HepG2 (cell line): ENCODE results near the gene SLC25A47. TPM values are rescaled to one million over a fixed set of nuclear protein-coding genes. Genes with fewer than 3 reads are reported as not detected.

Experiments used
- CHCHD3 ChIP-seq: sonication (generic); formaldehyde crosslinking; IDR thresholded peaks from 2 replicates; pipeline ENCODE4 v1.8.0; 2022; ENCODE audit warnings: mild to moderate bottlenecking, missing genetic modification reagents, moderate library complexity
- KDM5B ChIP-seq: sonication (generic); formaldehyde crosslinking; IDR thresholded peaks from 2 replicates; pipeline ENCODE4 v1.4.0; 2020; ENCODE audit warnings: missing genetic modification reagents, mild to moderate bottlenecking, borderline replicate concordance
- KMT2A ChIP-seq: sonication (generic); formaldehyde crosslinking; IDR thresholded peaks from 2 replicates; pipeline ENCODE4 v1.4.0; 2020; ENCODE audit warnings: missing genetic modification reagents
- MED8 ChIP-seq: sonication (generic); formaldehyde crosslinking; IDR thresholded peaks from 2 replicates; pipeline ENCODE4 v1.8.1; 2023; ENCODE audit warnings: mild to moderate bottlenecking, missing genetic modification reagents; ENCODE audit not compliant: insufficient replicate concordance
- SETDB1 ChIP-seq: sonication (generic); formaldehyde crosslinking; IDR thresholded peaks from 2 replicates; pipeline ENCODE4 v1.5.1; 2020; ENCODE audit warnings: missing genetic modification reagents, mild to moderate bottlenecking, borderline replicate concordance
- SRY ChIP-seq: sonication (generic); formaldehyde crosslinking; IDR thresholded peaks from 2 replicates; pipeline ENCODE4 v1.8.0; 2022; ENCODE audit warnings: mild to moderate bottlenecking, missing genetic modification reagents
- TEAD3 ChIP-seq: optimal IDR thresholded peaks from 2 replicates; pipeline ENCODE3; 2016; ENCODE audit warnings: borderline replicate concordance
- ZFP90 ChIP-seq: sonication (generic); formaldehyde crosslinking; IDR thresholded peaks from 2 replicates; pipeline ENCODE4 v1.8.0; 2022; ENCODE audit warnings: missing genetic modification reagents, mild to moderate bottlenecking, inconsistent platforms, borderline replicate concordance
- ZNF225 ChIP-seq: sonication (generic); formaldehyde crosslinking; IDR thresholded peaks from 2 replicates; pipeline ENCODE4 v1.4.0; 2020; ENCODE audit warnings: mild to moderate bottlenecking, missing genetic modification reagents
- ZNF292 ChIP-seq: sonication (generic); formaldehyde crosslinking; IDR thresholded peaks from 2 replicates; pipeline ENCODE4 v1.8.1; 2022; ENCODE audit warnings: mild to moderate bottlenecking, low read depth, missing genetic modification reagents, borderline replicate concordance
- ZNF430 ChIP-seq: sonication (generic); formaldehyde crosslinking; IDR thresholded peaks from 2 replicates; pipeline ENCODE4 v1.9.0; 2021; ENCODE audit warnings: mild to moderate bottlenecking, missing genetic modification reagents
- ZNF547 ChIP-seq: sonication (generic); formaldehyde crosslinking; IDR thresholded peaks from 2 replicates; pipeline ENCODE4 v1.5.1; 2020; ENCODE audit warnings: mild to moderate bottlenecking, missing genetic modification reagents
- ZNF569 ChIP-seq: sonication (generic); formaldehyde crosslinking; IDR thresholded peaks from 2 replicates; pipeline ENCODE4 v1.5.0; 2020; ENCODE audit warnings: mild to moderate bottlenecking, missing genetic modification reagents, moderate library complexity, borderline replicate concordance
- ZNF782 ChIP-seq: sonication (generic); formaldehyde crosslinking; IDR thresholded peaks from 2 replicates; pipeline ENCODE4 v1.4.0; 2020; ENCODE audit warnings: missing genetic modification reagents, mild to moderate bottlenecking, borderline replicate concordance
- polyA plus RNA-seq, 8 experiments: library from polyadenylated mRNA; depleted of rRNA in 3 of 8; stranded (reverse) in 7 of 8; unstranded in 1 of 8; fragments of >200 nt; fragmentation: Illumina TruSeq in 4 of 8; extraction: Trizol in 4 of 8; gene quantifications; 2 replicates each; pipeline versions ENCODE4 v1.2.1 to v1.2.3, GENCODE V29; 2011 to 2016; ENCODE audit warnings: low read depth in 4 of 8, missing spikeins in 1 of 8, mixed read lengths in 1 of 8; ENCODE audit not compliant: insufficient read depth in 1 of 8
- total RNA-seq, 5 experiments: library from RNA; depleted of rRNA; stranded (reverse); fragments of >200 nt; fragmentation: Illumina TruSeq; extraction: Trizol; gene quantifications; 2 replicates each; pipeline ENCODE4 v1.2.3, GENCODE V29; 2016; ENCODE audit warnings: low read depth in 1 of 5
- TF ChIP-seq, protein P1 (sequence below): fragments of 450-650 bp; IDR thresholded peaks from 2 replicates; pipeline ENCODE4 v1.6.1; 2017
- TF ChIP-seq, protein P2 (sequence below): sonication (generic); formaldehyde crosslinking; IDR thresholded peaks from 2 replicates; pipeline ENCODE4 v1.4.0; 2020; ENCODE audit warnings: mild to moderate bottlenecking, missing genetic modification reagents
- TF ChIP-seq, protein P3 (sequence below): sonication (generic); formaldehyde crosslinking; conservative IDR thresholded peaks from 2 replicates; pipeline ENCODE4 v1.8.0; 2022; ENCODE audit warnings: low read depth, missing genetic modification reagents
- TF ChIP-seq, protein P4 (sequence below): sonication (generic); formaldehyde crosslinking; IDR thresholded peaks from 2 replicates; pipeline ENCODE4 v1.5.1; 2020; ENCODE audit warnings: mild to moderate bottlenecking, missing genetic modification reagents, moderate library complexity
- TF ChIP-seq, protein P5 (sequence below): sonication (generic); formaldehyde crosslinking; IDR thresholded peaks from 2 replicates; pipeline ENCODE4 v1.8.0; 2022; ENCODE audit warnings: low read depth, missing genetic modification reagents

Gene SLC25A47
- total and polyA plus RNA-seq, 2 of the 13 experiments (the other 11 are each of a cell fraction or from before 2014, with no cell fraction given): 1.0 to 1.7 TPM

DNA sequence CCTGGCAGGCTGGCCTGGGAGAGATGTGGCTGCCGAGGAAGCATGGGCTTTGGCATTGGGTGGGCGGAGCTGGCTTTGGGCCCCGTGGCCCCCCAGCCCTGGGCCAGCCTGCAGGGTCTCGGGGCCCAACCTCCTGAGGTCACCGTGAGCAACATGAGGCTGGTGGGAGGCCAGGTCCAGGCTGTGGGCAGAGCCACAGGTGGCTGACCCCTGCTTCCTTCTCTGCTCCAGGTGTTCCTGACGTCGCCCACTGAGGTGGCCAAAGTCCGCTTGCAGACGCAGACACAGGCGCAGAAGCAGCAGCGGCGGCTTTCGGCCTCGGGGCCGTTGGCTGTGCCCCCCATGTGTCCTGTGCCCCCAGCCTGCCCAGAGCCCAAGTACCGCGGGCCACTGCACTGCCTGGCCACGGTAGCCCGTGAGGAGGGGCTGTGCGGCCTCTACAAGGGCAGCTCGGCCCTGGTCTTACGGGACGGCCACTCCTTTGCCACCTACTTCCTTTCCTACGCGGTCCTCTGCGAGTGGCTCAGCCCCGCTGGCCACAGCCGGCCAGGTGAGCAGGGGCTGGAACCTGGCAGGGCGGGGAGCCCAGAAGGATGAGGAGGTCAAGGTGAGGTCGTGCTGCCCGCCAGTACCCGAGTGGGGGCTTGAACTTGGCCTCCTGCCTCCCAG is 5.5 kb downstream of the SLC25A47 start (continued):
- TF ChIP-seq, protein P1, sequence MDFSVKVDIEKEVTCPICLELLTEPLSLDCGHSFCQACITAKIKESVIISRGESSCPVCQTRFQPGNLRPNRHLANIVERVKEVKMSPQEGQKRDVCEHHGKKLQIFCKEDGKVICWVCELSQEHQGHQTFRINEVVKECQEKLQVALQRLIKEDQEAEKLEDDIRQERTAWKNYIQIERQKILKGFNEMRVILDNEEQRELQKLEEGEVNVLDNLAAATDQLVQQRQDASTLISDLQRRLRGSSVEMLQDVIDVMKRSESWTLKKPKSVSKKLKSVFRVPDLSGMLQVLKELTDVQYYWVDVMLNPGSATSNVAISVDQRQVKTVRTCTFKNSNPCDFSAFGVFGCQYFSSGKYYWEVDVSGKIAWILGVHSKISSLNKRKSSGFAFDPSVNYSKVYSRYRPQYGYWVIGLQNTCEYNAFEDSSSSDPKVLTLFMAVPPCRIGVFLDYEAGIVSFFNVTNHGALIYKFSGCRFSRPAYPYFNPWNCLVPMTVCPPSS: no peak
- TF ChIP-seq ZNF430 (CRISPR knock-in tag) (0 out of 2 replicates have a peak, but pooled peaks have one; percentile 19), SRY (CRISPR knock-in tag) (peak; percentile 53; the same call in 1 of the 2 replicates), ZNF225 (peak; percentile 41; the same call in 1 of the 2 replicates), MED8 (peak; percentile 32), KMT2A (CRISPR knock-in tag) (peak; percentile 26; the same call in 1 of the 2 replicates), ZNF569 (CRISPR knock-in tag) (no peak), CHCHD3 (CRISPR knock-in tag) (0 out of 2 replicates have a peak, but pooled peaks have one; percentile 8), ZNF292 (CRISPR knock-in tag) (peak; percentile 90), ZNF547 (CRISPR knock-in tag) (peak; percentile 86; the same call in 1 of the 2 replicates), SETDB1 (CRISPR knock-in tag) (no peak), ZFP90 (CRISPR knock-in tag) (0 out of 2 replicates have a peak, but pooled peaks have one; percentile 50), KDM5B (CRISPR knock-in tag) (peak; percentile 64; the same call in 1 of the 2 replicates), ZNF782 (CRISPR knock-in tag) (peak; percentile 65; the same call in 1 of the 2 replicates), TEAD3 (CRISPR knock-in tag) (no peak)
- TF ChIP-seq, protein P2, sequence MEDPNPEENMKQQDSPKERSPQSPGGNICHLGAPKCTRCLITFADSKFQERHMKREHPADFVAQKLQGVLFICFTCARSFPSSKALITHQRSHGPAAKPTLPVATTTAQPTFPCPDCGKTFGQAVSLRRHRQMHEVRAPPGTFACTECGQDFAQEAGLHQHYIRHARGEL: no peak
- TF ChIP-seq, protein P3, sequence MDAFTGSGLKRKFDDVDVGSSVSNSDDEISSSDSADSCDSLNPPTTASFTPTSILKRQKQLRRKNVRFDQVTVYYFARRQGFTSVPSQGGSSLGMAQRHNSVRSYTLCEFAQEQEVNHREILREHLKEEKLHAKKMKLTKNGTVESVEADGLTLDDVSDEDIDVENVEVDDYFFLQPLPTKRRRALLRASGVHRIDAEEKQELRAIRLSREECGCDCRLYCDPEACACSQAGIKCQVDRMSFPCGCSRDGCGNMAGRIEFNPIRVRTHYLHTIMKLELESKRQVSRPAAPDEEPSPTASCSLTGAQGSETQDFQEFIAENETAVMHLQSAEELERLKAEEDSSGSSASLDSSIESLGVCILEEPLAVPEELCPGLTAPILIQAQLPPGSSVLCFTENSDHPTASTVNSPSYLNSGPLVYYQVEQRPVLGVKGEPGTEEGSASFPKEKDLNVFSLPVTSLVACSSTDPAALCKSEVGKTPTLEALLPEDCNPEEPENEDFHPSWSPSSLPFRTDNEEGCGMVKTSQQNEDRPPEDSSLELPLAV (CRISPR knock-in tag): no peak
- TF ChIP-seq, protein P4, sequence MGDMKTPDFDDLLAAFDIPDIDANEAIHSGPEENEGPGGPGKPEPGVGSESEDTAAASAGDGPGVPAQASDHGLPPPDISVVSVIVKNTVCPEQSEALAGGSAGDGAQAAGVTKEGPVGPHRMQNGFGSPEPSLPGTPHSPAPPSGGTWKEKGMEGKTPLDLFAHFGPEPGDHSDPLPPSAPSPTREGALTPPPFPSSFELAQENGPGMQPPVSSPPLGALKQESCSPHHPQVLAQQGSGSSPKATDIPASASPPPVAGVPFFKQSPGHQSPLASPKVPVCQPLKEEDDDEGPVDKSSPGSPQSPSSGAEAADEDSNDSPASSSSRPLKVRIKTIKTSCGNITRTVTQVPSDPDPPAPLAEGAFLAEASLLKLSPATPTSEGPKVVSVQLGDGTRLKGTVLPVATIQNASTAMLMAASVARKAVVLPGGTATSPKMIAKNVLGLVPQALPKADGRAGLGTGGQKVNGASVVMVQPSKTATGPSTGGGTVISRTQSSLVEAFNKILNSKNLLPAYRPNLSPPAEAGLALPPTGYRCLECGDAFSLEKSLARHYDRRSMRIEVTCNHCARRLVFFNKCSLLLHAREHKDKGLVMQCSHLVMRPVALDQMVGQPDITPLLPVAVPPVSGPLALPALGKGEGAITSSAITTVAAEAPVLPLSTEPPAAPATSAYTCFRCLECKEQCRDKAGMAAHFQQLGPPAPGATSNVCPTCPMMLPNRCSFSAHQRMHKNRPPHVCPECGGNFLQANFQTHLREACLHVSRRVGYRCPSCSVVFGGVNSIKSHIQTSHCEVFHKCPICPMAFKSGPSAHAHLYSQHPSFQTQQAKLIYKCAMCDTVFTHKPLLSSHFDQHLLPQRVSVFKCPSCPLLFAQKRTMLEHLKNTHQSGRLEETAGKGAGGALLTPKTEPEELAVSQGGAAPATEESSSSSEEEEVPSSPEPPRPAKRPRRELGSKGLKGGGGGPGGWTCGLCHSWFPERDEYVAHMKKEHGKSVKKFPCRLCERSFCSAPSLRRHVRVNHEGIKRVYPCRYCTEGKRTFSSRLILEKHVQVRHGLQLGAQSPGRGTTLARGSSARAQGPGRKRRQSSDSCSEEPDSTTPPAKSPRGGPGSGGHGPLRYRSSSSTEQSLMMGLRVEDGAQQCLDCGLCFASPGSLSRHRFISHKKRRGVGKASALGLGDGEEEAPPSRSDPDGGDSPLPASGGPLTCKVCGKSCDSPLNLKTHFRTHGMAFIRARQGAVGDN (CRISPR knock-in tag): peak; percentile 96
- TF ChIP-seq, protein P5, sequence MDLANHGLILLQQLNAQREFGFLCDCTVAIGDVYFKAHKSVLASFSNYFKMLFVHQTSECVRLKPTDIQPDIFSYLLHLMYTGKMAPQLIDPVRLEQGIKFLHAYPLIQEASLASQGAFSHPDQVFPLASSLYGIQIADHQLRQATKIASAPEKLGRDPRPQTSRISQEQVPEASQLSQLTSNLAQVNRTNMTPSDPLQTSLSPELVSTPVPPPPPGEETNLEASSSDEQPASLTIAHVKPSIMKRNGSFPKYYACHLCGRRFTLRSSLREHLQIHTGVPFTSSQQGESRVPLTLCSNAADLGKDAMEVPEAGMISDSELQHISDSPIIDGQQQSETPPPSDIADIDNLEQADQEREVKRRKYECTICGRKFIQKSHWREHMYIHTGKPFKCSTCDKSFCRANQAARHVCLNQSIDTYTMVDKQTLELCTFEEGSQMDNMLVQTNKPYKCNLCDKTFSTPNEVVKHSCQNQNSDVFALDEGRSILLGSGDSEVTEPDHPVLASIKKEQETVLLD (CRISPR knock-in tag): no peak
